ENCODE data around the gene SEMA4A.

DNA sequence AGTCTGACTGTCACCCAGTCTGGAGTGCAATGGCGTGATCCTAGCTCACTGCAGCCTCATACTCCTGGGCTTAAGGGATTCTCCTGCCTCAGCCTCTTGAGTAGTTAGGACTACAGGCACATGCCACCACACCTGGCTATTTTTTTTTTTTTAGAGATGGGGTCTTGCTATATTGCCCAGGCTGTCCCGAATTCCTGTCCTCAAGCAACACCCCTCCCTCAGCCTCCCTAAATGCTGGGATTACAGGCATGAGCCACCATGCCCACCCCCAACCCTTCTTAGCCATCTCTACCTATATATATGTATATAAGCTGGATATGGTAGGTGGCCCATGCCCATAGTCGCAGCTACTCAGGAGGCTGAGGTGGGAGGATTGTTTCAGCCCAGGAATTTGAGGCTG, 27.1 kb downstream of the SEMA4A start:
- TF ChIP-seq POLR2A (conservative IDR thresholded peaks at IDR 0.05) (no peak), ETV6 (IDR thresholded peaks at IDR 0.05; ENCODE audit: borderline replicate concordance in 1 of 2, low read depth in 2 of 2, low read length in 1 of 2) (no peak), ETV6 (CRISPR knock-in tag; IDR thresholded peaks at IDR 0.05; ENCODE audit: borderline replicate concordance) (no peak), CHD1 (IDR thresholded peaks at IDR 0.05; ENCODE audit: low read length) (no peak), CHD2 (IDR thresholded peaks at IDR 0.05; ENCODE audit: low read depth, low read length) (no peak), ZNF274 (IDR thresholded peaks at IDR 0.05; ENCODE audit: borderline replicate concordance, low read depth, low read length) (no peak), SRSF9 (IDR thresholded peaks at IDR 0.05; ENCODE audit: borderline replicate concordance, low read depth, low read length) (no peak), FOXJ3 (CRISPR knock-in tag; IDR thresholded peaks at IDR 0.05) (no peak), MYC (IDR thresholded peaks at IDR 0.05; ENCODE audit: low read depth, low read length) (no peak), MYC (CRISPR knock-in tag; IDR thresholded peaks at IDR 0.05; ENCODE audit: borderline replicate concordance, low read depth) (no peak), ZNF143 (CRISPR knock-in tag; IDR thresholded peaks at IDR 0.05) (no peak), ELF4 (CRISPR knock-in tag; IDR thresholded peaks at IDR 0.05) (no peak), CBFB (CRISPR knock-in tag; IDR thresholded peaks at IDR 0.05) (no peak)
- TF ChIP-seq, protein P1, sequence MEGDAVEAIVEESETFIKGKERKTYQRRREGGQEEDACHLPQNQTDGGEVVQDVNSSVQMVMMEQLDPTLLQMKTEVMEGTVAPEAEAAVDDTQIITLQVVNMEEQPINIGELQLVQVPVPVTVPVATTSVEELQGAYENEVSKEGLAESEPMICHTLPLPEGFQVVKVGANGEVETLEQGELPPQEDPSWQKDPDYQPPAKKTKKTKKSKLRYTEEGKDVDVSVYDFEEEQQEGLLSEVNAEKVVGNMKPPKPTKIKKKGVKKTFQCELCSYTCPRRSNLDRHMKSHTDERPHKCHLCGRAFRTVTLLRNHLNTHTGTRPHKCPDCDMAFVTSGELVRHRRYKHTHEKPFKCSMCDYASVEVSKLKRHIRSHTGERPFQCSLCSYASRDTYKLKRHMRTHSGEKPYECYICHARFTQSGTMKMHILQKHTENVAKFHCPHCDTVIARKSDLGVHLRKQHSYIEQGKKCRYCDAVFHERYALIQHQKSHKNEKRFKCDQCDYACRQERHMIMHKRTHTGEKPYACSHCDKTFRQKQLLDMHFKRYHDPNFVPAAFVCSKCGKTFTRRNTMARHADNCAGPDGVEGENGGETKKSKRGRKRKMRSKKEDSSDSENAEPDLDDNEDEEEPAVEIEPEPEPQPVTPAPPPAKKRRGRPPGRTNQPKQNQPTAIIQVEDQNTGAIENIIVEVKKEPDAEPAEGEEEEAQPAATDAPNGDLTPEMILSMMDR (IDR thresholded peaks at IDR 0.05 in 2 of 3, conservative IDR thresholded peaks at IDR 0.05 in 1 of 3; ENCODE audit: insufficient read depth in 2 of 3, low read depth in 1 of 3, low read length in 3 of 3) = no peak
- TF ChIP-seq, protein P2, sequence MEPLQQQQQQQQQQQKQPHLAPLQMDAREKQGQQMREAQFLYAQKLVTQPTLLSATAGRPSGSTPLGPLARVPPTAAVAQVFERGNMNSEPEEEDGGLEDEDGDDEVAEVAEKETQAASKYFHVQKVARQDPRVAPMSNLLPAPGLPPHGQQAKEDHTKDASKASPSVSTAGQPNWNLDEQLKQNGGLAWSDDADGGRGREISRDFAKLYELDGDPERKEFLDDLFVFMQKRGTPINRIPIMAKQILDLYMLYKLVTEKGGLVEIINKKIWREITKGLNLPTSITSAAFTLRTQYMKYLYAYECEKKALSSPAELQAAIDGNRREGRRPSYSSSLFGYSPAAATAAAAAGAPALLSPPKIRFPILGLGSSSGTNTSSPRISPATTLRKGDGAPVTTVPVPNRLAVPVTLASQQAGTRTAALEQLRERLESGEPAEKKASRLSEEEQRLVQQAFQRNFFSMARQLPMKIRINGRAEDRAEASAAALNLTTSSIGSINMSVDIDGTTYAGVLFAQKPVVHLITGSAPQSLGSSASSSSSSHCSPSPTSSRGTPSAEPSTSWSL (CRISPR knock-in tag; IDR thresholded peaks at IDR 0.05; ENCODE audit: borderline replicate concordance) = no peak
